Measurements from ENCODE around the gene ACHE.
A peak's percentile ranks its signal among the peaks of the same experiment; 100 is the strongest.

ACHE gene

GRCh38 chr7:100884736-100885439, 10.8 kb downstream of the ACHE start:
- no peak for FAIRE-seq

GRCh38 chr7:100882785-100883526, 12.7 kb downstream of the ACHE start:
- FAIRE-seq: no peak

DNA sequence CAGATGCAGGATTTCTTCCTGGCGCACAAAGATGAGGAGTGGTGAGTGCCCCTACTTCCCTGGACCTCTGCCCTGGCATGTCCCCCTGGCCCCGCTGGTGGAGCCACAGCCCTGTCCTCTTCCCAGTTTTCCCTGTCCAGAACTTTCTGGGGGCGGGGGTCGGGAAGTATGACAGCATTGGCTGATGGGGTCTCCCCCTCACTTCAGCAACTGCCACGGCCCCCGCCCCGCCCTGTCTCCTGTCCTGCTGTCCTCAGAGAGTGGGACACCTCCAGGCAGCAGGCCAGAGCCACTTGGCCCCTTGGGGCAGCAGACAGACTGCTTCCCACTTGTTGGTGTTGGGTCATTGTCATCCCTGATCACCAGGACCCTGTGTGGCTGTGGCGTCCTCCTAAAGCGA, 13.5 kb downstream of the ACHE start:
- FAIRE-seq: no peak

- FAIRE-seq: no peak
These were observed 14.6 kb downstream of the ACHE start for GRCh38 chr7:100881136-100881535.

DNA sequence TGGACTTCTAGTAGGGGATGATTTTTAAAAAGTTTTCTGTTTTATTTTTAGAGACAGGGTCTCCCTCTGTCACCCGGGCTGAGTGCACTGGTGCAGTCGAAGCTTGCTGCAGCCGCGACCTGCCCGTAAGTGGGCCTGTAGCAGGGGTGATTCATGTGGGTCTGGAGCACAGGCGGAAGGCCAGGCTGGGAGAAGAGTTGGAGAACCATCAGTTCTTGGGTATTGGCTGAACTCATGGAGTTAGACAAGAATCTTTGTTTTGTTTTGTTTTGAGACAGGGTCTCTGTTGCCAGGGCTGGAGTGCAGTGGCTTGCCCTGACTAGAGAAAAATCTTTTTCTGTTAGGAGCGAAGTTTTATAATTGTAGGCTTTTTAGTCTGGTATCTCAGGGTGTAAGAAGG, 15.0 kb downstream of the ACHE start:
- FAIRE-seq: no peak

- no peak for FAIRE-seq
These were observed 15.9 kb downstream of the ACHE start for GRCh38 chr7:100879685-100880261.

DNA sequence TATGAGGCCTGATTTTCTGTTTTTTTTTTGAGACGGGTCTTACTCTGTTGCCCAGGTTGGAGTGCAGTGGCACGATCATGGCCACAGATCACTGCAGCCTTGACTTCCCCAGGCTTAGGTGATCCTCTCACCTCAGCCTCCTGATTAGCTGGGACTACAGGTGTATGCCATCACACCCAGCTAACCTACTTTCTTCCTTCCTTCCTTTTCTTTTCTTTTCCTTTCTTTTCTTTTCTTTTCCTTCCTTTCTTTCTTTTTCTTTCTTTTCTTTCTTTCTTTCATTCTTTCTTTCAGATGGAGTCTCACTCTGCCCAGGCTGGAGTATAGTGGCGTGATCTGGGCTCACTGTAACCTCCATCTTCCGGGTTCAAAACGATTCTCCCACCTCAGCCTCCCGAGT, 17.0 kb downstream of the ACHE start:
- no peak for FAIRE-seq

DNA sequence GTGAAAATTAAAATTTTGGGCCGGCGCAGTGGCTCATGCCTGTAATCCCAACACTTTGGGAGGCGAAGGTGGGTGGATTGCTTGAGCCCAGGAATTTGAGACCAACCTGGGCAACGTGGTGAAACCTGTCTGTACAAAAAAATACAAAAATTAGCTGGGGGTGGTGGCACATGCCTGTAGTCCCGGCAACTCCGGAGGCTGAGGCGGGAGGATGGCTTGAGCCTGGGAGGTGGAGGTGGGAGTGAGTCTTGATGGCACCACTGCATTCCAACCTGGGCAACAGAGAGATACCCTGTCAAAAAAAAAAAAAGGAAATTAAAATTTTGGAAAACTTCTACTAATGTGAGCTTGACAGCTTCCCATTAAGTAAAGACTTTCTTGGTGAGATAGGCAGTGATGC, 17.7 kb downstream of the ACHE start:
- FAIRE-seq: no peak

DNA sequence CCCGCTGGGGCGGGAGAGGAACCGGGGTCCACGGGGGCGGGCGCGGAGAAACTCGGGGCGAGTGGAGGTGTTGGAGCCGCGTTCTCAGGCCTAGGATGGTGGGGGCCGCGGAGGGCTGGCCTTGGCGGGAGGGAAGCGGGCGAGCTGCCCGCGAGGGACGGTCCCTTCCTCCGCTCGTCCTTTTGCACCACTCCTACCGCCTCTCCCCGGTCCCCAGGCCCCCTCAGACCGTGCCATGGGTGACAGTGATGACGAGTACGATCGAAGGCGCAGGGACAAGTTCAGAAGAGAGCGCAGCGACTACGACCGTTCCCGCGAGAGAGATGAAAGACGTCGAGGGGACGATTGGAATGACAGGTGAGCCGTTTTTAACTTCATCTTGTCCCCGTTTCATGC, 20.3 kb downstream of the ACHE start:
- FAIRE-seq: no peak

DNA sequence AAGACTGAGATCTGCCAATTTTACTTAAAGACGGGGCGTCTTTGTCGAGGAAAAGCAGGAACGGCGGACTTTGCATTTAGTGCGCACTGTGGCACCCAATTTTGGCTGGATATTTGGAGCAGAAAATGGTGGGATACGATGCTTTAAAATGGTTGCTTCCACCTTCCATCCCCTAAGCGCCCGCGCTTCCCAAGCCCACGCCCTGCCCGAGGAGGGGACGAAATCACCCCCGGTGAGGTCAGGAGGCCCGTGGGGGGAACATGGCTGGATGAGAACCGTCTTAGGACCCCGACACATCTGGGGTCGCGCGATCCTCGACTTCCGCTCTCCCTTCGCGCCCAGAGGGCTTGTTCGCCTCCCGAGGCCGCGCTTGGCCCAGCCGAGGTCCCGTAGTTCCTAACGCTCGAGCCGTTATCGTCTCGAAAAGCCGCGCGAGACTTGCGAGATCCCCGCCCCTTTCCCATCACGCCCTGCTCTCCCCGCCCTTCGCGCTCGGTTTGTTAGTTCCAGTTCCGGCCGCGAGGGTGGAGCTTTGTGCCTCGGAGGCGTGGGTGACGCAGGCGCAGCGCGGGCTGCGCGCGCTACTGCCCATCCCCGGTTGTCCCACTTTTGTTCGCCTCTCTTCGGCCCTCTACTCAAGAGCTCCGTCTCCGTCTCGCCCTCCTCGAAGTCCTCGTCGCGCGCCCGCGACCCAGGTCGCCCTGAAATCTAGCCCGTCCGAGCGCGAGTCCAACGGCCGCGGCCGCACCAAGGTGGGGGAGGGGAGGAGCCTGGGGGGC, 20.9 kb downstream of the ACHE start, which contains the start of gene SRRT:
Gene SRRT, plus strand, starts transcription at position 527 of the 779 bp plus-strand sequence. CDS start 488 bp downstream, outside the sequence.
- peak; percentile 96 for FAIRE-seq

DNA sequence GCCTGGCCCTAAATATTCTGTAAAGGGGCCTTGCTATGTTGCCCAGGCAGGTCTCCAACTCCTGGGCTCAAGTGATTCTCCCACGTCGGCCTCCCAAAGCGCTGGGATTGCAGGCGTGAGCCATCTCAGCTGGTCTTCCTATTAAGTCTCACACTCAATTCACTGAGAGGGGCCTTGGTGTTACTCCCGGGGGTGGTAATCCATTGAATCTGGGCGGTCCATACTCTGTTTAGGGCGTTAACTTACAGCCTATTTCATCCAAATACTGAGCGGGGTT, 21.4 kb downstream of the ACHE start:
- no peak for FAIRE-seq

GRCh38 chr7:100873599-100874299, 21.9 kb downstream of the ACHE start:
- FAIRE-seq: no peak

DNA sequence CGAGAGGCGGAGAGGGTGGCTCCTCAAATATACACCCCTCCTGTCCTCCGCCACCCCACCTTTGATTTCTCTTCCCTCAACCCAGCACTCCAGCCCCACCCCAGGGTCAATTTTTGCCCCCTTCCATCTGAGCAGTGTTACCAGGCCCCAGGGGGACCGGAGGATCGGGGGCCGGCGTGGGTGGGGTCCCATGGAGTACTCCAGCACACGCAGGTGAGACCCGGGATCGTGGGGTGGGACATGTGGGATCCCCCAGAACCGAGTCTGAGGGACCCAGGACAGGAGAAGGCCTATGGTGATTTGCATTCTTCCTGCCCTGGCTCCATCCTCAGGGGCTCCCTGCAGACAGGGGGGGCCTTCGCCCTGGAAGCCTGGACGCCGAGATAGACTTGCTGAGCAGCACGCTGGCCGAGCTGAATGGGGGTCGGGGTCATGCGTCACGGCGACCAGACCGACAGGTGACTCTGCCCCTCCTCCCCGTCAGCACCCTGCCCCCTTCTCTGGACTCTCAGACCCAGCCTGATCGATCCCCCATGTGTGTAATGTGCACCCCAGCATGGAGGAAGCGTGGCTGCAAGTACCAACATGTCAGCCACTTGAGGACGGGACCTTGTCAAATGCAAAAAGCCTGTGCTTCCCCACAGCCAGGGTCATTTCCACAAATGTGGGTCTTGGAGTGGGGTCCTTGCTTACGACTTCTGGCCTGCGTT, 27.8 kb downstream of the ACHE start:
- FAIRE-seq: no peak

GRCh38 chr7:100867040-100867775, 28.5 kb downstream of the ACHE start, which contains the start of gene TRIP6:
Gene TRIP6, plus strand, starts transcription at chr7:100867387. Its CDS starts 111 bp downstream, at chr7:100867498.
- FAIRE-seq: peak; percentile 91

- FAIRE-seq: no peak
These were observed 29.0 kb downstream of the ACHE start for GRCh38 chr7:100866729-100867039.

GRCh38 chr7:100865938-100866728, 29.6 kb downstream of the ACHE start:
- no peak for FAIRE-seq

DNA sequence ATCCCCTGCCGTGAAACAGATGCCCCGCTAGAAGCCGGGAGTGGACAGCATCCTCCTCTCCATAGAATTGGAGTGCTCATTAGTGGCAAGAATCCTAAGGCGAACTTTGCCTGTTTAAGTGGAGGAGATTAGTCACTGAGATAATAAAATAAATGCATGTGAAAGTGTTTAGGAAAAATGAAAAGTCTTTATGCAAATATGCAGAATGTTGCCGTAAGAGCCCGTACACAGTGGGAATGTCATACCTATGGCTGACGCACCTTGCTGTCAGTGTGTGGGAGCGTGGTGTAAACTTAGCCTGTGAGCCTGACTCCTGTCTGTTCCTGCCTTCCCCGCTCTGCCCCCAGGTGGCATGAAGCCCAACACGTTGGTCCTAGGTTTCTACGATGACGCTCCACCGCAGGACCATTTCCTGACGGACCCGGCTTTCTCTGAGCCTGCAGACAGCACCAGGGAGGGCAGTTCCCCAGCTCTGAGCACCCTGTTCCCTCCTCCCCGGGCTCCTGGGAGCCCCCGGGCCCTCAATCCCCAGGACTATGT, 30.2 kb downstream of the ACHE start:
- FAIRE-seq: no peak

- no peak for FAIRE-seq
These were observed 31.3 kb downstream of the ACHE start for GRCh38 chr7:100864263-100864845.

DNA sequence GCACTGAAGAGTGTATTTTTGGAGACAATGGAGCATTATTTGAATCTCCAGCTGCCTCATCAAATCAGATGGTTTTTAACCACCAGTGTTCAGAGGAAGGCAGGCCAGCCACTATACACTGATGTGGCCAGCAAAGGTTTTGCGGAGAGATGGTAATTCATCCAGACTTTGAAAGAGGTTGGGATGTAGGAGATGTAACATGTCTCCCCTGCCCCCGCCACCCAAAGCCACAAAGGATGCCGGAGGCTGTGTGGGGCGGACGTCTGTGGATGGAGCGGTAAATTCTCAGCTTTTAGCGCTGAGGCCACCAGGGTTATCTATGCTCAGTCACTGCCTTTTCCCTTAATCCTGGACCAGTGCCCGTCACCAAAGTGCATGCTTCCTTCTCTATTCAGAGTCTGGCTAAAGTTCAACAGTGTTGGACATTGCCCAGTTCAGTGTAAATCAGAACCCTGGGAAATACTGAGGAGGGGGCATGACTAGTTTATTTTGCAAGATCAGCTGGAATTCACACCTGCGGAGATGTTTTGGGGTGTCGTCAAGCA, 32.2 kb downstream of the ACHE start:
- no peak for FAIRE-seq

GRCh38 chr7:100861616-100861985, 34.1 kb downstream of the ACHE start:
- FAIRE-seq: no peak

Data from G401.6 (cell line).